Panc1 (cell line): ENCODE measurements around the gene ATF5.

Source experiments
- CTCF ChIP-seq: fragments of 450-650 bp; IDR thresholded peaks from 2 replicates; pipeline ENCODE4 v1.5.1; 2017; ENCODE audit warnings: mild to moderate bottlenecking
- POLR2AphosphoS5 ChIP-seq: IDR thresholded peaks from 2 replicates; pipeline ENCODE4 v1.6.1; 2012; ENCODE audit warnings: mild to moderate bottlenecking, low read depth, low read length, moderate library complexity

GRCh38 chr19:49939721-49940481 is 10.9 kb downstream of the ATF5 start:
- TF ChIP-seq CTCF (no peak), POLR2AphosphoS5 (no peak)
